Spleen (tissue), 7 donors: ENCODE results near the gene SMIM14.

Experiments
- POLR2A ChIP-seq, 3 donors: fragments of 450-650 bp; IDR thresholded peaks; one replicate each; pipeline ENCODE4 v1.5.1; 2017; ENCODE audit warnings: antibody characterized with exemption in 3 of 3, mild to moderate bottlenecking in 1 of 3
- POLR2AphosphoS5 ChIP-seq, 3 donors: sonication (generic); formaldehyde crosslinking; IDR thresholded peaks; one replicate each; pipeline ENCODE4 v1.5.1; 2017; ENCODE audit warnings: antibody characterized with exemption in 3 of 3
- TF ChIP-seq, protein P1 (sequence below), 11 experiments: fragments of 200-600 bp in 7 of 11; fragments of 450-650 bp in 4 of 11; sonication (generic) in 4 of 11; IDR thresholded peaks in 8 of 11; conservative IDR thresholded peaks in 3 of 11; 1 replicate in 7 of 11; 2 replicates in 4 of 11; pipeline versions ENCODE4 v1.4.0 to v1.8.0; 2016 to 2021; ENCODE audit warnings: antibody characterized with exemption in 11 of 11, inconsistent platforms in 4 of 11, mild to moderate bottlenecking in 1 of 11
- donor health status: DM: no; HTN: no; CAD: no; lungs with moderate emphysema.
- donor health status: DM: no; HTN: no; CAD: no.
- donor health status: DM: no; HTN: no; CAD: no.

DNA sequence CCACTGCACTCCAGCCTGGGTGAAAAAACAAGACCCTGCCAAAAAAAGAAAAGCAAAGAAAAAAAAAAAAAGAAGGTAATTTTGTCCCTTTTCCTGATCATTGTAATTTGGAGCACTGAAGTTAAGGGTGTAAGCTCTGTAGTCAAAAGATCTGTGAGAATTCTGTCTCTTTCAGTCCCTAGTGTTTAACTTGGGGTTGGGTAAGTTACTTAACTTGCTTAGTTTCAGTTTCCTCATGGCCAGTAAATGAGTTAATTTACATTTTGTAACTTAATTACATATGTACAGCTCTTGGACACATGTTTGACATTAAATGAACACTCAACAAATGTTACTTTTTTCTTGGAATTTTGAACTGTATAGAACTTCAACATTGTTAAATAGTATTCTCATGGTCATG, 48.3 kb upstream of the SMIM14 start:
- TF ChIP-seq, protein P1, sequence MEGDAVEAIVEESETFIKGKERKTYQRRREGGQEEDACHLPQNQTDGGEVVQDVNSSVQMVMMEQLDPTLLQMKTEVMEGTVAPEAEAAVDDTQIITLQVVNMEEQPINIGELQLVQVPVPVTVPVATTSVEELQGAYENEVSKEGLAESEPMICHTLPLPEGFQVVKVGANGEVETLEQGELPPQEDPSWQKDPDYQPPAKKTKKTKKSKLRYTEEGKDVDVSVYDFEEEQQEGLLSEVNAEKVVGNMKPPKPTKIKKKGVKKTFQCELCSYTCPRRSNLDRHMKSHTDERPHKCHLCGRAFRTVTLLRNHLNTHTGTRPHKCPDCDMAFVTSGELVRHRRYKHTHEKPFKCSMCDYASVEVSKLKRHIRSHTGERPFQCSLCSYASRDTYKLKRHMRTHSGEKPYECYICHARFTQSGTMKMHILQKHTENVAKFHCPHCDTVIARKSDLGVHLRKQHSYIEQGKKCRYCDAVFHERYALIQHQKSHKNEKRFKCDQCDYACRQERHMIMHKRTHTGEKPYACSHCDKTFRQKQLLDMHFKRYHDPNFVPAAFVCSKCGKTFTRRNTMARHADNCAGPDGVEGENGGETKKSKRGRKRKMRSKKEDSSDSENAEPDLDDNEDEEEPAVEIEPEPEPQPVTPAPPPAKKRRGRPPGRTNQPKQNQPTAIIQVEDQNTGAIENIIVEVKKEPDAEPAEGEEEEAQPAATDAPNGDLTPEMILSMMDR (IDR thresholded peaks at IDR 0.05 in 8 of 11, conservative IDR thresholded peaks at IDR 0.05 in 3 of 11), result no peak
- TF ChIP-seq POLR2A (IDR thresholded peaks at IDR 0.05), result no peak
- no peak for TF ChIP-seq POLR2AphosphoS5 (IDR thresholded peaks at IDR 0.05)
